Neural cell (in vitro differentiated cells): ENCODE results near the gene FBXL2. TPM values are rescaled to one million over a fixed set of nuclear protein-coding genes. Genes with fewer than 3 reads are reported as not detected.

ENCODE experiments used
- H2AFZ ChIP-seq: fragments of 200-600, 300-800 bp; sonication (generic), shearing (Covaris generic); 2 replicates; pipeline ENCODE4 v1.6.0; 2014; ENCODE audit warnings: low read depth, mild to moderate bottlenecking, antibody characterized with exemption, low read length, moderate library complexity
- H3F3A ChIP-seq: fragments of 200-600 bp; shearing (Covaris generic); 2 replicates; pipeline ENCODE4 v1.6.1; 2016; ENCODE audit warnings: mild to moderate bottlenecking, moderate library complexity, mixed read lengths, antibody characterized with exemption, low read length; ENCODE audit not compliant: insufficient read depth, poor library complexity, severe bottlenecking
- H3K27ac ChIP-seq: fragments of 200-600, 300-800 bp; sonication (generic), shearing (Covaris generic); 2 replicates; pipeline ENCODE4 v1.5.1; 2014; ENCODE audit warnings: mild to moderate bottlenecking, low read length, moderate library complexity
- H3K27me3 ChIP-seq: fragments of 300-800, 200-600 bp; sonication (generic), shearing (Covaris generic); 2 replicates; pipeline ENCODE4 v1.6.0; 2014; ENCODE audit warnings: mild to moderate bottlenecking, low read depth, low read length, moderate library complexity; ENCODE audit not compliant: insufficient read depth
- H3K36me3 ChIP-seq: fragments of 300-800, 200-600 bp; sonication (generic), shearing (Covaris generic); 2 replicates; pipeline ENCODE4 v1.5.1; 2014; ENCODE audit warnings: mild to moderate bottlenecking, antibody characterized with exemption, low read length, moderate library complexity; ENCODE audit not compliant: insufficient read depth
- H3K4me2 ChIP-seq: fragments of 300-800, 200-600 bp; sonication (generic), shearing (Covaris generic); 2 replicates; pipeline ENCODE4 v1.6.0; 2014; ENCODE audit warnings: mild to moderate bottlenecking, low read length
- H3K4me3 ChIP-seq: fragments of 300-800, 200-600 bp; sonication (generic), shearing (Covaris generic); 2 replicates; pipeline ENCODE4 v1.5.1; 2014; ENCODE audit warnings: mild to moderate bottlenecking, low read length, moderate library complexity
- H3K79me2 ChIP-seq: fragments of 200-600 bp; shearing (Covaris generic); replicated peaks from 2 replicates; pipeline ENCODE4 v1.6.0; 2014; ENCODE audit warnings: mild to moderate bottlenecking, low read length, moderate library complexity; ENCODE audit not compliant: insufficient read depth
- H3K9ac ChIP-seq: fragments of 300-800, 200-600 bp; sonication (generic), shearing (Covaris generic); 2 replicates; pipeline ENCODE4 v1.6.1; 2016; ENCODE audit warnings: mild to moderate bottlenecking, low read length, mixed read lengths
- H3K9me2 ChIP-seq: fragments of 200-600 bp; shearing (Covaris generic); 2 replicates; pipeline ENCODE4 v1.6.1; 2016; ENCODE audit warnings: mild to moderate bottlenecking, low read length, mixed read lengths; ENCODE audit not compliant: insufficient read depth
- H3K9me3 ChIP-seq: fragments of 200-600, 300-800 bp; sonication (generic), shearing (Covaris generic); 2 replicates; pipeline ENCODE4 v1.6.1; 2016; ENCODE audit warnings: mild to moderate bottlenecking, mixed run types, low read length, moderate library complexity, mixed read lengths
- H4K20me1 ChIP-seq: fragments of 200-600 bp; shearing (Covaris generic); 2 replicates; pipeline ENCODE4 v1.6.1; 2016; ENCODE audit warnings: mild to moderate bottlenecking, mixed run types; ENCODE audit not compliant: insufficient read depth
- EP300 ChIP-seq: fragments of 450-650 bp; conservative IDR thresholded peaks from 2 replicates; pipeline ENCODE4 v1.6.1; 2014; ENCODE audit warnings: antibody characterized with exemption, mild to moderate bottlenecking, moderate library complexity; ENCODE audit not compliant: poor library complexity, severe bottlenecking
- EZH2 ChIP-seq: fragments of 200-600, 300-800 bp; shearing (Covaris generic), sonication (generic); IDR thresholded peaks from 2 replicates; pipeline ENCODE4 v1.6.1; 2014; ENCODE audit warnings: antibody characterized with exemption, low read length, borderline replicate concordance, mild to moderate bottlenecking; ENCODE audit not compliant: insufficient read depth, poor library complexity, severe bottlenecking
- MXI1 ChIP-seq: fragments of 450-650 bp; conservative IDR thresholded peaks from 2 replicates; pipeline ENCODE4 v1.6.1; 2014; ENCODE audit warnings: antibody characterized with exemption, mild to moderate bottlenecking; ENCODE audit not compliant: poor library complexity, severe bottlenecking
- POLR2AphosphoS5 ChIP-seq: IDR thresholded peaks from 2 replicates; pipeline ENCODE4 v1.6.1; 2012
- RAD21 ChIP-seq: fragments of 450-650 bp; conservative IDR thresholded peaks from 2 replicates; pipeline ENCODE4 v1.6.1; 2014; ENCODE audit warnings: antibody characterized with exemption, mild to moderate bottlenecking, moderate library complexity
- REST ChIP-seq: IDR thresholded peaks from 2 replicates; pipeline ENCODE4 v1.6.1; 2012; ENCODE audit warnings: borderline replicate concordance
- SMC3 ChIP-seq: fragments of 450-650 bp; conservative IDR thresholded peaks from 2 replicates; pipeline ENCODE4 v1.6.1; 2014; ENCODE audit warnings: antibody characterized with exemption, mild to moderate bottlenecking, moderate library complexity; ENCODE audit not compliant: poor library complexity
- TAF1 ChIP-seq: IDR thresholded peaks from 2 replicates; pipeline ENCODE4 v1.6.1; 2012; ENCODE audit warnings: low read depth
- polyA plus RNA-seq: library from polyadenylated mRNA; depleted of rRNA; stranded (reverse); fragments of >200 nt; gene quantifications from 2 replicates; pipeline ENCODE4 v1.2.3, GENCODE V29; 2014
- TF ChIP-seq, protein P1 (sequence below): fragments of 450-650 bp; IDR thresholded peaks from 2 replicates; pipeline ENCODE4 v1.5.1; 2014; ENCODE audit warnings: antibody characterized with exemption, mild to moderate bottlenecking, moderate library complexity; ENCODE audit not compliant: poor library complexity, severe bottlenecking

Gene FBXL2
- polyA plus RNA-seq, 1 donor from 2014 or later = 82.0 TPM

- Histone ChIP-seq H3K4me3 (no peak overlapping the region), H3K27ac (no peak overlapping the region), H3K79me2 (no peaks in the 10 kb centered on the region), H3K4me2 (no peak overlapping the region), H4K20me1 (no peaks in the 10 kb centered on the region), H3K36me3 (peaks cover 17% of the 10 kb centered on the region), H3F3A (no peaks in the 10 kb centered on the region), H3K27me3 (no peaks in the 10 kb centered on the region), H3K9me3 (no peaks in the 10 kb centered on the region), H3K9me2 (no peaks in the 10 kb centered on the region), H2AFZ (no peak overlapping the region), H3K9ac (no peak overlapping the region)
- TF ChIP-seq EZH2 = no peak
- no peak for TF ChIP-seq POLR2AphosphoS5
- no peak for TF ChIP-seq REST
- no peak for TF ChIP-seq TAF1
- TF ChIP-seq, protein P1, sequence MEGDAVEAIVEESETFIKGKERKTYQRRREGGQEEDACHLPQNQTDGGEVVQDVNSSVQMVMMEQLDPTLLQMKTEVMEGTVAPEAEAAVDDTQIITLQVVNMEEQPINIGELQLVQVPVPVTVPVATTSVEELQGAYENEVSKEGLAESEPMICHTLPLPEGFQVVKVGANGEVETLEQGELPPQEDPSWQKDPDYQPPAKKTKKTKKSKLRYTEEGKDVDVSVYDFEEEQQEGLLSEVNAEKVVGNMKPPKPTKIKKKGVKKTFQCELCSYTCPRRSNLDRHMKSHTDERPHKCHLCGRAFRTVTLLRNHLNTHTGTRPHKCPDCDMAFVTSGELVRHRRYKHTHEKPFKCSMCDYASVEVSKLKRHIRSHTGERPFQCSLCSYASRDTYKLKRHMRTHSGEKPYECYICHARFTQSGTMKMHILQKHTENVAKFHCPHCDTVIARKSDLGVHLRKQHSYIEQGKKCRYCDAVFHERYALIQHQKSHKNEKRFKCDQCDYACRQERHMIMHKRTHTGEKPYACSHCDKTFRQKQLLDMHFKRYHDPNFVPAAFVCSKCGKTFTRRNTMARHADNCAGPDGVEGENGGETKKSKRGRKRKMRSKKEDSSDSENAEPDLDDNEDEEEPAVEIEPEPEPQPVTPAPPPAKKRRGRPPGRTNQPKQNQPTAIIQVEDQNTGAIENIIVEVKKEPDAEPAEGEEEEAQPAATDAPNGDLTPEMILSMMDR = no peak
- no peak for TF ChIP-seq RAD21
- no peak for TF ChIP-seq MXI1
- no peak for TF ChIP-seq SMC3
- no peak for TF ChIP-seq EP300
These were observed 100.2 kb downstream of the FBXL2 start for GRCh38 chr3:33377489-33377888.

- H3K9me2 ChIP-seq = no peaks in the 10 kb centered on the region
- H4K20me1 ChIP-seq = no peaks in the 10 kb centered on the region
- H3K9me3 ChIP-seq = no peaks in the 10 kb centered on the region
- H3K4me2 ChIP-seq = no peak overlapping the region
- peaks cover 22% of the 10 kb centered on the region for H3K36me3 ChIP-seq
- H3K27me3 ChIP-seq = no peaks in the 10 kb centered on the region
- no peak for TF ChIP-seq MXI1
- TF ChIP-seq EZH2 = no peak
- TF ChIP-seq, protein P1 = no peak
- TF ChIP-seq RAD21 = no peak
- TF ChIP-seq POLR2AphosphoS5 = no peak
- no peak for TF ChIP-seq EP300
- no peak for TF ChIP-seq SMC3
- TF ChIP-seq REST = no peak
- no peak for TF ChIP-seq TAF1
- H2AFZ ChIP-seq = no peak overlapping the region
- no peak overlapping the region for H3K27ac ChIP-seq
- H3F3A ChIP-seq = no peaks in the 10 kb centered on the region
- H3K9ac ChIP-seq = no peak overlapping the region
- no peak overlapping the region for H3K4me3 ChIP-seq
- H3K79me2 ChIP-seq = no peaks in the 10 kb centered on the region
These were observed 100.7 kb downstream of the FBXL2 start for GRCh38 chr3:33377931-33378330.
